Osteoblast (primary cell): ENCODE results near the gene RUVBL1. TPM values are rescaled to one million over a fixed set of nuclear protein-coding genes. Genes with fewer than 3 reads are reported as not detected.
A peak's percentile ranks its signal among the peaks of the same experiment; 100 is the strongest.

ENCODE experiments used
- DNase-seq: peaks from one replicate; pipeline ENCODE4 v3.0.0; 2011; ENCODE audit warnings: low spot score, mixed read lengths; ENCODE audit not compliant: insufficient read length; ENCODE audit errors: missing footprints
- H2AFZ ChIP-seq: 2 replicates; pipeline ENCODE4 v1.6.0; 2011; ENCODE audit warnings: mild to moderate bottlenecking, low read length
- H3K27ac ChIP-seq: 2 replicates; pipeline ENCODE4 v1.5.1; 2011; ENCODE audit warnings: mild to moderate bottlenecking, low read depth, low read length, moderate library complexity
- H3K27me3 ChIP-seq: 2 replicates; pipeline ENCODE4 v1.6.0; 2012; ENCODE audit warnings: mild to moderate bottlenecking, control low read depth, inconsistent platforms, low read length, moderate library complexity; ENCODE audit not compliant: insufficient read depth
- H3K36me3 ChIP-seq: 2 replicates; pipeline ENCODE4 v1.5.1; 2011; ENCODE audit warnings: mild to moderate bottlenecking, low read length, control low read depth, moderate library complexity; ENCODE audit not compliant: insufficient read depth
- H3K4me1 ChIP-seq: 2 replicates; pipeline ENCODE4 v1.5.1; 2011; ENCODE audit warnings: mild to moderate bottlenecking, low read length, control low read depth, moderate library complexity; ENCODE audit not compliant: insufficient read depth
- H3K4me2 ChIP-seq: 2 replicates; pipeline ENCODE4 v1.6.0; 2011; ENCODE audit warnings: mild to moderate bottlenecking, low read length; ENCODE audit not compliant: insufficient read depth
- H3K4me3 ChIP-seq: fragments of 200-600 bp; sonication (generic); 3 replicates; pipeline ENCODE4 v1.5.1; 2012; ENCODE audit warnings: mild to moderate bottlenecking, low read length, inconsistent platforms; ENCODE audit not compliant: insufficient read depth
- H3K79me2 ChIP-seq: 2 replicates; pipeline ENCODE4 v1.6.0; 2012; ENCODE audit warnings: mild to moderate bottlenecking, low read length, control low read depth, inconsistent platforms; ENCODE audit not compliant: insufficient read depth
- H3K9me3 ChIP-seq: 2 replicates; pipeline ENCODE4 v1.5.1; 2011; ENCODE audit warnings: low read depth, low read length, control low read depth
- H4K20me1 ChIP-seq: 2 replicates; pipeline ENCODE4 v1.6.0; 2012; ENCODE audit warnings: mild to moderate bottlenecking, low read length, control low read depth; ENCODE audit not compliant: insufficient read depth
- CTCF ChIP-seq: IDR thresholded peaks from 2 replicates; pipeline ENCODE4 v1.5.1; 2011; ENCODE audit warnings: mild to moderate bottlenecking, low read depth, low read length, moderate library complexity; ENCODE audit errors: extremely low read depth
- total RNA-seq: library from RNA; depleted of rRNA; stranded (reverse); fragments of >200 nt; gene quantifications from 2 replicates; pipeline ENCODE4 v1.2.3, GENCODE V29; 2012

Gene RUVBL1
- total RNA-seq, 1 donor: 41.6 TPM

- DNase-seq: peak; percentile 30
- Histone ChIP-seq H3K4me2 (no peak overlapping the region), H3K4me1 (peaks cover 12% of the 10 kb centered on the region), H2AFZ (no peak overlapping the region), H3K79me2 (peaks cover 3% of the 10 kb centered on the region), H4K20me1 (no peaks in the 10 kb centered on the region), H3K4me3 (no peak overlapping the region), H3K9me3 (no peaks in the 10 kb centered on the region), H3K27ac (no peak overlapping the region), H3K27me3 (no peaks in the 10 kb centered on the region), H3K36me3 (peaks cover 59% of the 10 kb centered on the region)
- no peak for TF ChIP-seq CTCF
These were observed 25.4 kb downstream of the RUVBL1 start for GRCh38 chr3:128098234-128098633.

- DNase-seq: peak; percentile 94
- Histone ChIP-seq H3K27me3 (no peaks in the 10 kb centered on the region), H3K36me3 (peaks cover 41% of the 10 kb centered on the region), H3K4me1 (peaks cover 12% of the 10 kb centered on the region), H4K20me1 (no peaks in the 10 kb centered on the region), H3K79me2 (peaks cover 3% of the 10 kb centered on the region), H3K4me2 (no peak overlapping the region), H3K27ac (peak overlapping the region; percentile 38), H3K4me3 (no peak overlapping the region), H3K9me3 (no peaks in the 10 kb centered on the region), H2AFZ (no peak overlapping the region)
- TF ChIP-seq CTCF: peak; percentile 94
These were observed 28.3 kb downstream of the RUVBL1 start for GRCh38 chr3:128095222-128095703.

GRCh38 chr3:128094295-128095151, 29.1 kb downstream of the RUVBL1 start:
- Histone ChIP-seq H3K4me1 (peaks cover 12% of the 10 kb centered on the region), H3K27me3 (no peaks in the 10 kb centered on the region), H4K20me1 (no peaks in the 10 kb centered on the region), H3K79me2 (peaks cover 3% of the 10 kb centered on the region), H3K27ac (peak overlapping the region; percentile 21), H3K4me2 (no peak overlapping the region), H3K4me3 (no peak overlapping the region), H3K36me3 (peaks cover 33% of the 10 kb centered on the region), H2AFZ (no peak overlapping the region), H3K9me3 (no peaks in the 10 kb centered on the region)
- no peak for TF ChIP-seq CTCF
- peak; percentile 53 for DNase-seq

GRCh38 chr3:128091586-128091985, 32.0 kb downstream of the RUVBL1 start:
- Histone ChIP-seq H3K79me2 (peaks cover 3% of the 10 kb centered on the region), H3K4me2 (no peak overlapping the region), H3K4me3 (no peak overlapping the region), H3K4me1 (peaks cover 12% of the 10 kb centered on the region), H3K36me3 (peaks cover 15% of the 10 kb centered on the region), H2AFZ (no peak overlapping the region), H3K27ac (no peak overlapping the region), H3K27me3 (no peaks in the 10 kb centered on the region), H4K20me1 (no peaks in the 10 kb centered on the region), H3K9me3 (no peaks in the 10 kb centered on the region)
- no peak for DNase-seq
- no peak for TF ChIP-seq CTCF
